A549 (cell line): Measurements from ENCODE around the gene FBN2.

ENCODE experiments used
- CEBPB ChIP-seq, 2 experiments: fragments of >200 bp in 1 of 2; sonication (Bioruptor Twin) in 1 of 2; formaldehyde crosslinking in 1 of 2; IDR thresholded peaks; 2 replicates each; pipeline ENCODE4 v1.6.1; 2012 to 2016
- MAFK ChIP-seq: fragments of 450-650 bp; IDR thresholded peaks from 2 replicates; pipeline ENCODE4 v1.6.1; 2014; ENCODE audit not compliant: partially characterized antibody
- POLR2A ChIP-seq: IDR thresholded peaks from 2 replicates; pipeline ENCODE4 v1.6.1; 2012; ENCODE audit warnings: mild to moderate bottlenecking, low read length
- POLR2AphosphoS2 ChIP-seq: conservative IDR thresholded peaks from 2 replicates; pipeline ENCODE4 v1.6.1; 2012; ENCODE audit warnings: low read length, improper control_type of control experiment, inconsistent platforms
- RAD21 ChIP-seq, 2 experiments: fragments of >200 bp in 1 of 2; sonication (Bioruptor Twin) in 1 of 2; formaldehyde crosslinking in 1 of 2; IDR thresholded peaks in 1 of 2; conservative IDR thresholded peaks in 1 of 2; 2 replicates in 1 of 2; 3 replicates in 1 of 2; pipeline ENCODE4 v1.6.1; 2012 to 2018; ENCODE audit warnings: inconsistent platforms in 1 of 2
- RCOR1 ChIP-seq: fragments of 150-350 bp; IDR thresholded peaks from 2 replicates; pipeline ENCODE4 v1.6.1; 2014; ENCODE audit warnings: antibody characterized with exemption, low read length, low read depth
- TF ChIP-seq, protein P1 (sequence below): fragments of >200 bp; sonication (Bioruptor Twin); formaldehyde crosslinking; IDR thresholded peaks from 3 replicates; pipeline ENCODE4 v1.5.1; 2016
- TF ChIP-seq, protein P2 (sequence below): fragments of 450-650 bp; IDR thresholded peaks from 2 replicates; pipeline ENCODE4 v1.6.1; 2014; ENCODE audit warnings: antibody characterized with exemption
- TF ChIP-seq, protein P3 (sequence below): fragments of 250-450 bp; sonication (Bioruptor Pico); IDR thresholded peaks from 2 replicates; pipeline ENCODE4 v1.5.0; 2021; ENCODE audit warnings: mild to moderate bottlenecking, moderate library complexity, borderline replicate concordance

DNA sequence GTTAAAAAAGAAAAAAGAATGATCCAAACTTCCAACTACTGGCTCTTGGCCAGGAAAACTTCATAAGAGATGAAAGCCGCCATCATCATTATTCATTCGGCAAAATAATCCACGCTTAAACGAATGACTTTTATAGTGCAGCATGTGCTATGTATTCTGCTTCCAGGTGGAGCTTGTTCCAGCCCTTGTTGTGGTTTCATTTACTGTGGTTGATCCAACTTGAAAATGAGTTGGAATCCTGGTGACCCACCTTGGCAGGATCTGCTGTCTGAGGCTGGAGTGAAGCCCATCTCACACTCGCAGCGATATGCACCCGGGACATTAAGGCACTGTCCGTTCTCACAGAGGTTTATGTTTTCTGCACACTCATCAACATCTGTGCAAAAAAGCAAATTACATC is 209.6 kb downstream of the FBN2 start:
- TF ChIP-seq, protein P1, sequence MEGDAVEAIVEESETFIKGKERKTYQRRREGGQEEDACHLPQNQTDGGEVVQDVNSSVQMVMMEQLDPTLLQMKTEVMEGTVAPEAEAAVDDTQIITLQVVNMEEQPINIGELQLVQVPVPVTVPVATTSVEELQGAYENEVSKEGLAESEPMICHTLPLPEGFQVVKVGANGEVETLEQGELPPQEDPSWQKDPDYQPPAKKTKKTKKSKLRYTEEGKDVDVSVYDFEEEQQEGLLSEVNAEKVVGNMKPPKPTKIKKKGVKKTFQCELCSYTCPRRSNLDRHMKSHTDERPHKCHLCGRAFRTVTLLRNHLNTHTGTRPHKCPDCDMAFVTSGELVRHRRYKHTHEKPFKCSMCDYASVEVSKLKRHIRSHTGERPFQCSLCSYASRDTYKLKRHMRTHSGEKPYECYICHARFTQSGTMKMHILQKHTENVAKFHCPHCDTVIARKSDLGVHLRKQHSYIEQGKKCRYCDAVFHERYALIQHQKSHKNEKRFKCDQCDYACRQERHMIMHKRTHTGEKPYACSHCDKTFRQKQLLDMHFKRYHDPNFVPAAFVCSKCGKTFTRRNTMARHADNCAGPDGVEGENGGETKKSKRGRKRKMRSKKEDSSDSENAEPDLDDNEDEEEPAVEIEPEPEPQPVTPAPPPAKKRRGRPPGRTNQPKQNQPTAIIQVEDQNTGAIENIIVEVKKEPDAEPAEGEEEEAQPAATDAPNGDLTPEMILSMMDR: no peak
- TF ChIP-seq POLR2A (no peak), RCOR1 (no peak), RAD21 (conservative IDR thresholded peaks at IDR 0.05 in 1 of 2, IDR thresholded peaks at IDR 0.05 in 1 of 2) (no peak), POLR2AphosphoS2 (no peak), CEBPB (IDR thresholded peaks at IDR 0.05) (no peak), MAFK (peak; percentile 26)
- TF ChIP-seq, protein P2, sequence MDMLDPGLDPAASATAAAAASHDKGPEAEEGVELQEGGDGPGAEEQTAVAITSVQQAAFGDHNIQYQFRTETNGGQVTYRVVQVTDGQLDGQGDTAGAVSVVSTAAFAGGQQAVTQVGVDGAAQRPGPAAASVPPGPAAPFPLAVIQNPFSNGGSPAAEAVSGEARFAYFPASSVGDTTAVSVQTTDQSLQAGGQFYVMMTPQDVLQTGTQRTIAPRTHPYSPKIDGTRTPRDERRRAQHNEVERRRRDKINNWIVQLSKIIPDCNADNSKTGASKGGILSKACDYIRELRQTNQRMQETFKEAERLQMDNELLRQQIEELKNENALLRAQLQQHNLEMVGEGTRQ: no peak
- TF ChIP-seq, protein P3, sequence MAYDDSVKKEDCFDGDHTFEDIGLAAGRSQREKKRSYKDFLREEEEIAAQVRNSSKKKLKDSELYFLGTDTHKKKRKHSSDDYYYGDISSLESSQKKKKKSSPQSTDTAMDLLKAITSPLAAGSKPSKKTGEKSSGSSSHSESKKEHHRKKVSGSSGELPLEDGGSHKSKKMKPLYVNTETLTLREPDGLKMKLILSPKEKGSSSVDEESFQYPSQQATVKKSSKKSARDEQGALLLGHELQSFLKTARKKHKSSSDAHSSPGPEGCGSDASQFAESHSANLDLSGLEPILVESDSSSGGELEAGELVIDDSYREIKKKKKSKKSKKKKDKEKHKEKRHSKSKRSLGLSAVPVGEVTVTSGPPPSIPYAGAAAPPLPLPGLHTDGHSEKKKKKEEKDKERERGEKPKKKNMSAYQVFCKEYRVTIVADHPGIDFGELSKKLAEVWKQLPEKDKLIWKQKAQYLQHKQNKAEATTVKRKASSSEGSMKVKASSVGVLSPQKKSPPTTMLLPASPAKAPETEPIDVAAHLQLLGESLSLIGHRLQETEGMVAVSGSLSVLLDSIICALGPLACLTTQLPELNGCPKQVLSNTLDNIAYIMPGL (CRISPR knock-in tag): no peak
